ENCODE measurements around the gene MSH2. TPM values are rescaled to one million over a fixed set of nuclear protein-coding genes. Genes with fewer than 3 reads are reported as not detected.

MSH2 gene
- total RNA-seq, 1 experiment from 2014 or later, result 139 TPM

- no peaks in the 10 kb centered on the region for H3K79me1 ChIP-seq (ENCODE audit: insufficient read depth, low read depth, low read length, poor library complexity, severe bottlenecking)
- H3K14ac ChIP-seq (ENCODE audit: insufficient read depth, low read length), result no peak overlapping the region; the same call in 1 of the 2 replicates
- H3K27ac ChIP-seq (ENCODE audit: insufficient read length, low read depth, low read length), result no peak overlapping the region
- no peak overlapping the region for H4K5ac ChIP-seq (ENCODE audit: insufficient read length, low read depth, low read length)
- no peaks in the 10 kb centered on the region for H3K27me3 ChIP-seq (ENCODE audit: insufficient read depth, low read length)
- H3K27me3 Mint-ChIP-seq (ENCODE audit: low read depth), result no peaks in the 10 kb centered on the region
- H3K9ac ChIP-seq (ENCODE audit: extremely low read depth, insufficient read length, low read length), result peak overlapping the region; percentile 82
- H4K91ac ChIP-seq (ENCODE audit: insufficient read length, low read depth, low read length), result no peak overlapping the region
- no CpG with 5 or more reads among the region's 10 CpGs for WGBS (ENCODE audit: extremely low coverage, insufficient read length, low lambda C conversion rate)
- H3K4me2 ChIP-seq (ENCODE audit: insufficient read depth, insufficient read length, low read length), result peak overlapping the region; percentile 92
- H3K27ac Mint-ChIP-seq, result peak overlapping the region; percentile 72 to 100 (median 99); a peak in 6 of 7 replicates
- no peak overlapping the region for H2AK5ac ChIP-seq (ENCODE audit: insufficient read length, low read length)
- peaks cover 8% of the 10 kb centered on the region for H3K23me2 ChIP-seq (ENCODE audit: insufficient read length, low read depth, low read length, poor library complexity, severe bottlenecking)
- H2BK15ac ChIP-seq (ENCODE audit: low read depth, low read length), result no peak overlapping the region
- peaks cover 41 to 45% of the 10 kb centered on the region in 2 experiments for H3K4me1 Mint-ChIP-seq
- H3K18ac ChIP-seq (ENCODE audit: insufficient read length, low read depth, low read length), result no peak overlapping the region
- no peaks in the 10 kb centered on the region for H3K9me3 ChIP-seq (ENCODE audit: control insufficient read depth, low read depth, low read length)
- H2BK120ac ChIP-seq (ENCODE audit: low read depth, low read length, poor library complexity, severe bottlenecking), result no peak overlapping the region
- H3K79me2 ChIP-seq (ENCODE audit: insufficient read depth, low read length), result peaks cover 42% of the 10 kb centered on the region
- H2BK20ac ChIP-seq (ENCODE audit: low read depth, low read length, poor library complexity, severe bottlenecking), result no peak overlapping the region
- TF ChIP-seq CTCF (conservative IDR thresholded peaks at IDR 0.05), result no peak
- no peak overlapping the region for H3T11ph ChIP-seq (ENCODE audit: low read length)
- H3K4ac ChIP-seq (ENCODE audit: low read depth, low read length), result no peak overlapping the region
- H2BK12ac ChIP-seq (ENCODE audit: insufficient read length, low read depth, low read length), result no peak overlapping the region
- no peak for DNase-seq
- H4K8ac ChIP-seq (replicated peaks; ENCODE audit: insufficient read length, low read depth, low read length), result no peak overlapping the region
- H2AFZ ChIP-seq (ENCODE audit: low read length), result no peak overlapping the region
- H4K20me1 ChIP-seq (ENCODE audit: control insufficient read depth, insufficient read depth, insufficient read length), result no peaks in the 10 kb centered on the region
- no peaks in the 10 kb centered on the region; the same call in 1 of the 2 replicates for H3K4me1 ChIP-seq (ENCODE audit: insufficient read depth, low read length)
- no peak overlapping the region for H3K23ac ChIP-seq (ENCODE audit: insufficient read length, low read depth, low read length)
- H3K4me3 Mint-ChIP-seq, result peak overlapping the region; percentile 94 to 98
- H3K36me3 Mint-ChIP-seq (ENCODE audit: insufficient read depth in 1 of 3, low read depth in 3 of 3), result peaks cover 42 to 47% (median 47%) of the 10 kb centered on the region in 3 experiments
- peaks cover 14 to 24% of the 10 kb centered on the region in 2 experiments for H3K9me3 Mint-ChIP-seq
- H2BK5ac ChIP-seq (ENCODE audit: insufficient read length, low read length), result no peak overlapping the region
- no peak overlapping the region for H3K56ac ChIP-seq (ENCODE audit: insufficient read length, low read depth, low read length)
Measured at GRCh38 chr2:47404356-47404755, 1.4 kb downstream of the MSH2 start.
